ENCODE data around the gene TRIL. TPM values are rescaled to one million over a fixed set of nuclear protein-coding genes. Genes with fewer than 3 reads are reported as not detected.

Gene TRIL
- total RNA-seq, 4 donors from 2014 or later, result 0.89 to 3.9 (median 1.9) TPM

DNA sequence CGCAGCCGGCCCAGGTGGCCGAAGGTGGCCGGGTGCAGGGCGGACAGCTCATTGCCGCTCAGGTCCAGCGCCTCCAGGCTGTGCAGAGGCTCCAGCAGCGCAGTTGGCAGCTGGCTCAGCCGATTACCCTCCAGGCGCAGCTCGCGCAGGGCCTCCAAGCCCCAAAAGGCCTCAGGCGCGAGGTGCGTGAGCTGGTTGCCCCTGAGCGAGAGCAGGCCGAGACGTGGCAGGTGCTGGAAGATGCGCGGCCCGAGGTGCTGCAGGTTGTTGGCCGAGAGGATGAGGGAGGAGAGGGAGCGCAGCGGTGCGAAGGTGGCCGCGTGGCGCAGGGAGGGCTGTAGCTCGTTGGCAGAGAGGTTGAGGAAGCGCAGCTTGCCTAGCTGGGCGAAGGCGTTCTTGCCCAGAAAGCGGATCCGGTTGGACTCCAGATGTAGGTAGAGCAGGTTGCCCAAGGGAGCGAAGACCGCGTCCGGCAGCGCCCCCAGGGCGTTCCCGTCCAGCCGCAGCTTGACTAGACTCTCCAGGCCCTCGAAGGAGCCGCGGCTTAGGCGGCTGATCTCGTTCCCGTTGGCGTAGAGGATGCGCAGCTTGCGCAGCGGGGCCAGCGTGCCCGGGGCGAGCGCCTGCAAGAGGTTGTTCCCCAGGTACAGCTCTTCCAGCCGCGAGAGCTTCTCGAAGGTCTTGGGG is 923 bp downstream of the TRIL start:
- peak overlapping the region; percentile 26 for H3K4me3 ChIP-seq (ENCODE audit: low read depth, poor library complexity, severe bottlenecking)
- 1 to 6% methylated on average over 18 to 40 of the region's 59 CpGs for WGBS, 2 donors
- intact Hi-C loops (cut with DNase I; ENCODE audit: low total_unique reads), result no loop called here
- TF ChIP-seq POLR2A (IDR thresholded peaks at IDR 0.05), result no peak
- TF ChIP-seq, protein P1, sequence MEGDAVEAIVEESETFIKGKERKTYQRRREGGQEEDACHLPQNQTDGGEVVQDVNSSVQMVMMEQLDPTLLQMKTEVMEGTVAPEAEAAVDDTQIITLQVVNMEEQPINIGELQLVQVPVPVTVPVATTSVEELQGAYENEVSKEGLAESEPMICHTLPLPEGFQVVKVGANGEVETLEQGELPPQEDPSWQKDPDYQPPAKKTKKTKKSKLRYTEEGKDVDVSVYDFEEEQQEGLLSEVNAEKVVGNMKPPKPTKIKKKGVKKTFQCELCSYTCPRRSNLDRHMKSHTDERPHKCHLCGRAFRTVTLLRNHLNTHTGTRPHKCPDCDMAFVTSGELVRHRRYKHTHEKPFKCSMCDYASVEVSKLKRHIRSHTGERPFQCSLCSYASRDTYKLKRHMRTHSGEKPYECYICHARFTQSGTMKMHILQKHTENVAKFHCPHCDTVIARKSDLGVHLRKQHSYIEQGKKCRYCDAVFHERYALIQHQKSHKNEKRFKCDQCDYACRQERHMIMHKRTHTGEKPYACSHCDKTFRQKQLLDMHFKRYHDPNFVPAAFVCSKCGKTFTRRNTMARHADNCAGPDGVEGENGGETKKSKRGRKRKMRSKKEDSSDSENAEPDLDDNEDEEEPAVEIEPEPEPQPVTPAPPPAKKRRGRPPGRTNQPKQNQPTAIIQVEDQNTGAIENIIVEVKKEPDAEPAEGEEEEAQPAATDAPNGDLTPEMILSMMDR (IDR thresholded peaks at IDR 0.05), result no peak
- no peak for DNase-seq (ENCODE audit: low spot score in 2 of 2)

- intact Hi-C loops (cut with DNase I; ENCODE audit: low total_unique reads), result no loop called here
- peak in 1 of 2 donors; percentile 92 for DNase-seq (ENCODE audit: low spot score in 2 of 2)
- H3K4me3 ChIP-seq (ENCODE audit: low read depth, poor library complexity, severe bottlenecking), result peak overlapping the region; percentile 2
- 0 to 3% methylated on average over 5 to 38 of the region's 39 CpGs for WGBS, 2 donors
- no peak for TF ChIP-seq POLR2A (IDR thresholded peaks at IDR 0.05)
- TF ChIP-seq, protein P1 (IDR thresholded peaks at IDR 0.05), result peak in 1 of 3 donors; percentile 40
Measured at GRCh38 chr7:28956608-28957063, 1.5 kb downstream of the TRIL start.

DNA sequence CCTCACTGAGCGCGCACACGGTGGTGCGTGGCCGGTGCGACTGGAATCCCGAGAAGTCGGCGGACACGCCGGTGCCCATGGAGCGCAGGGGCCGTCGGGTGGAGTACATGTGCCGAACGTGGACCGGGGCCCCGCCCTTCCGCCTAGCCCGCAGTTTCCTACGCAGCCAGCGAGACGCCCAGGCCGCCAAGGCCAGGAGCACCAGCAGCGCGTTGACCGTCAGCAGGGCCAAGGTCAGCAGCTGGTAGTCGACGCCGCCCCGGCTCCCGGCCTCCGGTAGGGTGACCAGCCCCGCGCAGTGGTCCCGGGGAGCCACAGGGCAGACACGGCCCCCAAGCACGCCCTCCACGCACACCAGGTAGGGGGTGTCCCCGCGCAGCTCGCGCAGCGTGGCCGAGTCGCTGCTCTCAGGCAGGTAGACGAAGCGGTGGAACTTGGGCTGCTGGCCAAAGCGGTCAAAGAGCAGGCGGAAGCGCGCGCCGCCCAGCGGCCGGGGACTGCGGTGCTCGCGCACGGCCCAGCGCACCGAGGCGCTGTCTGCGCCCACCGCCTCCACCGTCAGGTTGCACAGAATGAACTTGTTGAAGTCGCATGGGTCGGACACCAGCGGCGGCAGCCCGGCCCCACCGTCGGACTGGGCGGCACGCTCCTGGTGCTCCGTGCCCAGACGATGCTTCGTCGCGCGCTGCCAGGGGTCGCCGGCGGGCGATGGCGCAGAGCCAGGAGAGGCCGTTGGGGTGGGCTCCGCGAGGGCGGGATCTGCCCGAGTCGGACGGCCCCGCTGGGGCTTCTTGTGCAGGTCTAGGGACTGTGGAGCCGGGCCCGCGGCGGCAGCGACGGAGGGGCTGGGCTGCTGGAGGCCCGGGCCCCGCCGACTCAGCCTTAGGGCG is 2.2 kb downstream of the TRIL start:
- TF ChIP-seq, protein P1 (IDR thresholded peaks at IDR 0.05), result peak in 1 of 3 donors; percentile 85
- TF ChIP-seq POLR2A (IDR thresholded peaks at IDR 0.05), result no peak
- intact Hi-C loops (cut with DNase I; ENCODE audit: low total_unique reads), result no loop called here
- DNase-seq (ENCODE audit: low spot score in 2 of 2), result peak; percentile 54 to 94
- WGBS, 2 donors, result 3 to 12% methylated on average over 32 to 56 of the region's 104 CpGs
- H3K4me3 ChIP-seq (ENCODE audit: low read depth, poor library complexity, severe bottlenecking), result peak overlapping the region; percentile 2

GRCh38 chr7:28955356-28955717 is 2.8 kb downstream of the TRIL start:
- intact Hi-C loops (cut with DNase I; ENCODE audit: low total_unique reads), result no loop called here
- no peak overlapping the region for H3K4me3 ChIP-seq (ENCODE audit: low read depth, poor library complexity, severe bottlenecking)
- TF ChIP-seq, protein P1 (IDR thresholded peaks at IDR 0.05), result no peak
- no peak for TF ChIP-seq POLR2A (IDR thresholded peaks at IDR 0.05)
- 64 to 69% methylated on average over 6 to 8 of the region's 22 CpGs for WGBS, 2 donors
- DNase-seq (ENCODE audit: low spot score in 2 of 2), result no peak

DNA sequence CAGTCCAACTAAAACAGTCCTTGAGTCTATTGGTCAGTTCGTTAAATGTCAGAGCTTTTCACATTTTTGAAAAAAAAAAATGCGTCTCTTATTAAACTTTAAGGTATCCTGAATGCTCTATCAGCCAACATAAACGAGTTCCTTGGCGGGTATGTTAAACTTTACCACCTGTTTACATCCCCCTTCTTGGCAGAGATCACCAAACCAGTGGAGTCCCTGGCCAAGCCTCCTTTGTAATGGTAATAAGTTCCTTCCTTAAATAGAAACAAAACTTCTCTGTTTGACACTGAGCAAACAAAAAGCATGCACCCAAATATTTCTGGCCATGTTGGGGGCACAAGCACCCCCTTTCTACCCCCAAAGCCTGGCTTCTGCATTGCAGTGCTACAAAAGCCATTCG is 3.2 kb downstream of the TRIL start:
- 68 to 77% methylated on average over 5 of the region's 5 CpGs for WGBS, 2 donors
- DNase-seq (ENCODE audit: low spot score in 2 of 2), result no peak
- intact Hi-C loops (cut with DNase I; ENCODE audit: low total_unique reads), result no loop called here
- TF ChIP-seq, protein P1 (IDR thresholded peaks at IDR 0.05), result no peak
- no peak for TF ChIP-seq POLR2A (IDR thresholded peaks at IDR 0.05)
- H3K4me3 ChIP-seq (ENCODE audit: low read depth, poor library complexity, severe bottlenecking), result no peak overlapping the region
